HepG2 (cell line): Measurements from ENCODE around the gene INO80B. TPM values are rescaled to one million over a fixed set of nuclear protein-coding genes. Genes with fewer than 3 reads are reported as not detected.

Experiments used
- AHR ChIP-seq: IDR thresholded peaks from 2 replicates; pipeline ENCODE4 v1.6.1; 2018; ENCODE audit warnings: missing genetic modification reagents, missing compliant biosample characterization
- CEBPG ChIP-seq: IDR thresholded peaks from 2 replicates; pipeline ENCODE4 v1.6.1; 2016
- HNF1A ChIP-seq, 2 experiments: sonication (generic) in 1 of 2; formaldehyde crosslinking in 1 of 2; IDR thresholded peaks; 2 replicates each; pipeline versions ENCODE4 v1.4.0 to v1.6.1; 2016 to 2020; ENCODE audit warnings: borderline replicate concordance in 1 of 2, low read depth in 1 of 2, mild to moderate bottlenecking in 1 of 2, missing genetic modification reagents in 1 of 2
- HNF1B ChIP-seq: sonication (generic); formaldehyde crosslinking; IDR thresholded peaks from 2 replicates; pipeline ENCODE4 v1.5.1; 2020; ENCODE audit warnings: mild to moderate bottlenecking, moderate library complexity, missing genetic modification reagents
- MTA1 ChIP-seq: sonication (generic); formaldehyde crosslinking; IDR thresholded peaks from 2 replicates; pipeline ENCODE4 v1.4.0; 2020; ENCODE audit warnings: missing genetic modification reagents, mild to moderate bottlenecking, borderline replicate concordance
- NKX3-1 ChIP-seq: sonication (generic); formaldehyde crosslinking; IDR thresholded peaks from 2 replicates; pipeline ENCODE4 v1.5.0; 2020; ENCODE audit warnings: missing genetic modification reagents
- PCBP2 ChIP-seq: fragments of 200-400 bp; formaldehyde crosslinking; optimal IDR thresholded peaks from 2 replicates; pipeline ENCODE3; 2018; ENCODE audit warnings: low read length, low read depth; ENCODE audit not compliant: poor library complexity, severe bottlenecking
- PHF21A ChIP-seq: sonication (generic); formaldehyde crosslinking; IDR thresholded peaks from 2 replicates; pipeline ENCODE4 v1.5.0; 2020; ENCODE audit warnings: mild to moderate bottlenecking, missing genetic modification reagents
- RNF219 ChIP-seq: sonication (generic); formaldehyde crosslinking; IDR thresholded peaks from 2 replicates; pipeline ENCODE4 v1.5.0; 2020; ENCODE audit warnings: mild to moderate bottlenecking, missing genetic modification reagents
- SP4 ChIP-seq: sonication (generic); formaldehyde crosslinking; IDR thresholded peaks from 2 replicates; pipeline ENCODE4 v1.8.1; 2023; ENCODE audit warnings: mild to moderate bottlenecking, missing genetic modification reagents
- SRY ChIP-seq: sonication (generic); formaldehyde crosslinking; IDR thresholded peaks from 2 replicates; pipeline ENCODE4 v1.8.0; 2022; ENCODE audit warnings: mild to moderate bottlenecking, missing genetic modification reagents
- TBX2 ChIP-seq: sonication (generic); formaldehyde crosslinking; IDR thresholded peaks from 2 replicates; pipeline ENCODE4 v1.5.0; 2020; ENCODE audit warnings: missing genetic modification reagents, mild to moderate bottlenecking, borderline replicate concordance
- TEAD3 ChIP-seq: optimal IDR thresholded peaks from 2 replicates; pipeline ENCODE3; 2016; ENCODE audit warnings: borderline replicate concordance
- TIGD3 ChIP-seq: sonication (generic); formaldehyde crosslinking; IDR thresholded peaks from 2 replicates; pipeline ENCODE4 v1.5.1; 2020; ENCODE audit warnings: mild to moderate bottlenecking, missing genetic modification reagents, borderline replicate concordance
- ZFP41 ChIP-seq: sonication (generic); formaldehyde crosslinking; IDR thresholded peaks from 2 replicates; pipeline ENCODE4 v1.4.0; 2020; ENCODE audit warnings: mild to moderate bottlenecking, missing genetic modification reagents, borderline replicate concordance
- ZMYM3 ChIP-seq: sonication (generic); formaldehyde crosslinking; IDR thresholded peaks from 2 replicates; pipeline ENCODE4 v1.5.1; 2020; ENCODE audit warnings: mild to moderate bottlenecking, missing genetic modification reagents
- ZNF230 ChIP-seq: sonication (generic); formaldehyde crosslinking; IDR thresholded peaks from 2 replicates; pipeline ENCODE4 v1.4.0; 2020; ENCODE audit warnings: mild to moderate bottlenecking, missing genetic modification reagents
- ZNF558 ChIP-seq: sonication (generic); formaldehyde crosslinking; IDR thresholded peaks from 2 replicates; pipeline ENCODE4 v1.9.0; 2022; ENCODE audit warnings: mild to moderate bottlenecking, missing genetic modification reagents, borderline replicate concordance
- ZNF773 ChIP-seq: sonication (generic); formaldehyde crosslinking; IDR thresholded peaks from 2 replicates; pipeline ENCODE4 v1.4.0; 2020; ENCODE audit warnings: missing genetic modification reagents, borderline replicate concordance
- polyA plus RNA-seq, 8 experiments: library from polyadenylated mRNA; depleted of rRNA in 3 of 8; stranded (reverse) in 7 of 8; unstranded in 1 of 8; fragments of >200 nt; fragmentation: Illumina TruSeq in 4 of 8; extraction: Trizol in 4 of 8; gene quantifications; 2 replicates each; pipeline versions ENCODE4 v1.2.1 to v1.2.3, GENCODE V29; 2011 to 2016; ENCODE audit warnings: low read depth in 4 of 8, missing spikeins in 1 of 8, mixed read lengths in 1 of 8; ENCODE audit not compliant: insufficient read depth in 1 of 8
- total RNA-seq, 5 experiments: library from RNA; depleted of rRNA; stranded (reverse); fragments of >200 nt; fragmentation: Illumina TruSeq; extraction: Trizol; gene quantifications; 2 replicates each; pipeline ENCODE4 v1.2.3, GENCODE V29; 2016; ENCODE audit warnings: low read depth in 1 of 5

INO80B gene
- total and polyA plus RNA-seq, 2 of the 13 experiments (the other 11 are each of a cell fraction or from before 2014, with no cell fraction given), result 6.2 to 14.5 TPM

GRCh38 chr2:74502720-74503505, 48.0 kb downstream of the INO80B start (continued):
- TF ChIP-seq HNF1A (IDR thresholded peaks at IDR 0.05; ENCODE audit: low read depth) (no peak), HNF1A (CRISPR knock-in tag; IDR thresholded peaks at IDR 0.05; ENCODE audit: borderline replicate concordance) (peak; percentile 42; the same call in 1 of the 2 replicates), PHF21A (peak; percentile 25; the same call in 1 of the 2 replicates), ZNF558 (CRISPR knock-in tag) (0 out of 2 replicates have a peak, but pooled peaks have one; percentile 29), CEBPG (CRISPR knock-in tag) (no peak), PCBP2 (no peak), HNF1B (peak; percentile 88), SRY (CRISPR knock-in tag) (0 out of 2 replicates have a peak, but pooled peaks have one; percentile 65), MTA1 (CRISPR knock-in tag) (peak; percentile 89; the same call in 1 of the 2 replicates), TBX2 (CRISPR knock-in tag) (peak; percentile 77), SP4 (peak; percentile 48; the same call in 1 of the 2 replicates), ZNF773 (CRISPR knock-in tag) (peak; percentile 50; the same call in 1 of the 2 replicates), NKX3-1 (CRISPR knock-in tag) (no peak; the same call in none of the 2 replicates), TIGD3 (CRISPR knock-in tag) (peak; percentile 65; the same call in 1 of the 2 replicates), RNF219 (CRISPR knock-in tag) (no peak), ZNF230 (CRISPR knock-in tag) (no peak), TEAD3 (CRISPR knock-in tag) (peak; percentile 67), ZFP41 (CRISPR knock-in tag) (0 out of 2 replicates have a peak, but pooled peaks have one; percentile 34), ZMYM3 (CRISPR knock-in tag) (peak; percentile 41; the same call in 1 of the 2 replicates), AHR (CRISPR knock-in tag) (no peak)
